NCI-H2081 treated with DMSO at 0.1 percent for 48 hours (cell line): ENCODE results near the gene NOD1.
"Not testable (repeated sequence)": the region's sequence is repeated elsewhere in the genome, so short reads cannot be mapped to it uniquely, and the experiment has no call there.

Source experiments
- DNase-seq: peaks from one replicate; lab custom pipeline; 2025; lab: John Stamatoyannopoulos, UW

The NOD1 gene

DNA sequence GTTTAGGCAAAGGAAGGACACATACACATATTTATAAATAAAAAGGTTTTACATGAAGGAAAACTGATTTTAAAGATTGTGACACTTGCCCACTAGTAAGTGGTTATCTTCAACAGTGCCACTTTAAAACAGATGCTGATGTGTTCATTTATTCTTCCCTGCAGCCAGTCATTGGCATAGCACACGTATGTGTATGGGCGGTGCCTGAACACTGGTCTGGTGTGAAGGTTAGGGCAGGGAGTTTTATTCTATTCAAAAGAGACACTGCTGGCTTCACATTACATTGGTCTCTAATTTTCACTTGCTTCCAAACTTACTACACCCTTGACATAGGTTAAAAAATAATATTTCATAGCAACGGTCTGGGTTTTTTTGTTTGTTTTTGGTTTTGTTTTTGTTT, 57.9 kb downstream of the NOD1 start:
- no peak for DNase-seq

DNA sequence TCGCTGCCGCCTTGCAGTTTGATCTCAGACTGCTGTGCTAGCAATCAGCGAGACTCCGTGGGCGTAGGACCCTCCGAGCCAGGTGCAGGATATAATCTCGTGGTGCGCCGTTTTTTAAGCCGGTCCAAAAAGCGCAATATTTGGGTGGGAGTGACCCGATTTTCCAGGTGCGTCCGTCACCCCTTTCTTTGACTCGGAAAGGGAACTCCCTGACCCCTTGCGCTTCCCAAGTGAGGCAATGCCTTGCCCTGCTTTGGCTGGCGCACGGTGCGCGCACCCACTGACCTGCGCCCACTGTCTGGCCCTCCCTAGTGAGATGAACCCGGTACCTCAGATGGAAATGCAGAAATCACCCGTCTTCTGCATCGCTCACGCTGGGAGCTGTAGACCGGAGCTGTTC, 58.5 kb downstream of the NOD1 start:
- DNase-seq = not testable (repeated sequence)

DNA sequence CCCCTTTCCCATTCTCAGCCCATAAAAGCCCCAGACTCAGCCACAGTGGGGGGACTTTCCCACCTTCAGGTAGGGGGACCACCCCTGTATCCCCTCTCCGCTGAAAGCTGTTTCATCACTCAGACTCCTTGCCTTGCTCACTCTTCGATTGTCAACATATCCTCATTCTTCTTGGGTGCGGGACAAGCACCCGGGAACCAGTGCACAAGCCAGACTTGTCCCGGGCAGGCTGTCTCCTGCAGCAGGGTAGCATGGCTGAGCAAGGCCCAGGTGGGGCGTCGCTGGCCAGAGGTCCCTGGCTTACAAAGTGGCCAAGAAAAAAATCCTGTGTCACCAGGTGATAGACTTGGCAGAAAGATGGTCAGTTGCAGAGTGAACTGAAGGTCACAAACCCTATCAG, 64.7 kb downstream of the NOD1 start:
- DNase-seq = no peak

DNA sequence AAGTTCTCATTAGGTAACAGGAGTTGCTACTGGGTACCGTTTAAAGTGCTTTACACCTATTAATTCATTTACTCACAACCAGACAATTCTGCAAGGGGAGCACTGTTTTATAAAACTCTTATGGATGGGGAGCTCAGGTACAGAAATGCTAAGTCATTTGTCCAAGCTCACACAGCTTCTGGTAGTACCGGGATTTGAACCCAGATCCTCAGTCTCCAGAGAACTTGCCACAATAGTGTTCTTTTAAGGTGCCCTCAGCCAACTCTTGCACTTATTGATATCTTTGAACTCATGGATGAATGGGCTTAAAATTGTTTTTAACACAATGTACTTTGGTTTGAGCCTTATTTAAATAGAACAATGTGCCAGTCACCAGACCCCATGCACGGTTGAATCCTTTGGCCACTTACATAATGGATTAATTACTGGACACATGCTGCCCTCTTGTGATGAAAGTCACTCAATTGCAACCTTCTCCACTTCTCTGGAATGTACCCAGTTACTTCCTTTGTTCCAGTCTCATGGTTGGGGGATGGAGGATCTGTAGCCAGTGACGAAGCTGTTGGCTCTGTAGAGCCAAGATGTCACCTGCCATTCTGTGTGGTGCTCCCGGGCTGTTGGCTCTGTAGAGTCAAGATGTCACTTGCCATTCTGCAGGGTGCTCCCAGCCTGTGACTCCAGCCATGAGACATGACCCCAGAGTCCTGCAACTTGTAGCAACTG, 65.6 kb downstream of the NOD1 start:
- DNase-seq = no peak

DNA sequence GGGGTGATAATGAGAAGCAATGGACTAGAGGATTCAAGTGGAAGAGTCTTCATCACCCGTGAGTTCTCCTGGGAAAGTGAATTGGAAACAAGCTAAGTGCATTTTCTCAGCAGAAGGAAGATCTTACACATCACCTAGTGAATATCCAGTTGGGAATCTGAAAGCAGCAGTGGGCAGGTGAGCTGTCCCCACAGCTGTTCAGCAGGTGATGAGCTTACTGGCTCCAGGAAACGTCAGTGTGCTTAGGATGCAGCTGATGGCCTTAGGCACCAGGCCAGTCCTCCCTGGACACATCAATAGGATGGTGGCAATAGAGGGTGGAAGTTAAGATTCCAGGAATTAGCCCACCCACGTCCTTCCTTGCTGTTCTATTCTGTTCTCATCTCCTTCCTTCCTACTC, 66.7 kb downstream of the NOD1 start:
- no peak for DNase-seq

DNA sequence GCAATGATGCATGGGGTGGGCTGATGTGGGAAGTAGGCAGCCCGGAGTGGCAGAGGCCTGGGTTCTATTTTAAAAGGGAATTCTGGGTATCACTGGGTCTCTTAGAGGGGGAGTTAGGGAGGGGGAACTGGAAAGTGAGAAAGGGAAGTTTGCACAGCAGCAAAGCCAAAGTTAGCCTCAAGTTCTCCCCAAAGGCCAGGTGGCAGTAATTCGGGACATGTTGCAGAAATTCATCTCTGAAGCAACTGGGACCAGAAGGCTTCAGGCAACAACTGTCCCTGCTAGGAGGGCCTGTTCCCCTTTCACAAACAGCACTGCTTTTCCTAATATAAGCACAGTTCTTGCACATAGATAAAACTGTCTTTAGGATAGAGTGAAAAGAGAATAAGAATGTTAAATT, 67.4 kb downstream of the NOD1 start:
- no peak for DNase-seq

DNA sequence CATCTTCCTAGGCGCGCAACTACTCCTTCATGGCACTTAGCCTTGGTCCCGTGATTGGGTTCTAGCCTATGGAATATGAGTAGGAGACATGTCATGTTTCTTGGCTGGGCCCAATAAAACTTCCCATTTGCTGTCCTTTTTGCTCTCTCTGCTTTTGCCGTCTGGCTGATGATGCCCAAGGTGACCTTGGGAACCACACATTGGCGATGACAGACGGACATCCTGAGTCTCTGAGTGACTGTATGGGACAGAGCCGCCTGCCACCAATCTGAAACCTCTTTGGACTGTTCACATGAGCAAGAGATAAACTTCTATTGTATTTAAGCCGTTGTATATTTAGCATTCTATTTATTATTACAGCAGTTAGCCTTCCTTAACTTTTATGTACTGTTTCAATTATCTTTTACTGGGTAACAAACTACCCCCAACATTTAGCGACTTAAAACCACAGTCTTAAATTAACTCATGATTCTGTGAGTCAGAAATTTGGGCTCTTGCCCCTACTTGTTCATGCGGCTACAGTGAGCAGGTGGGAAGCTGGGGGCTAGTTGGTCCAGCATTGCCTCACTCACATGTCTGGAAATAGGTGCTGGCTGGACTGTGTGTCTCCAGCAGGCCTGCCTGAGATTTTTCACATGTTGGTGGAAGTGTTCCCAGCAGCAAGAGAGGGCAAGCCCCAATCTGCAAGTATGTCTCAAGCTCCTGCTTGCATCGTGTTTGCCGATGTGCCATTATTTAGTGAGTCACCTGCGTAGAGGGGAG, 71.7 kb downstream of the NOD1 start:
- no peak for DNase-seq

DNA sequence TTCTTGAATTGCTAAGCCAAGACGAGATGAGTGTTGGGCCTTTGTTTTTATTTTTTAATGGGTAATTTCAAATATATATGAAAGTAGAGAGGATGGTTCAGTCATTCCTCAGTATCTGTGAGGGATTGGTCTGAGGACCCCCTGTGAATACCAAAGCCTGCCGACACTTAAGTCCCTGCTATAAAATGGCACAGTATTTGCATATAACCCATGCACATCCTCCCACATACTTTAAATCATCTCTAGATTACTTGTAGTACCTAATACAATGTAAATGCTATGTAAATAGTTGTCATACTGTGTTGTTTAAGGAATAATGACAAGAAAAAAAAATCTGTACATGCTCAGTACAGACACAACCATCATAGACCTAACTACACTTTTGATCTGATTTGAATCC, 73.4 kb downstream of the NOD1 start:
- no peak for DNase-seq

DNA sequence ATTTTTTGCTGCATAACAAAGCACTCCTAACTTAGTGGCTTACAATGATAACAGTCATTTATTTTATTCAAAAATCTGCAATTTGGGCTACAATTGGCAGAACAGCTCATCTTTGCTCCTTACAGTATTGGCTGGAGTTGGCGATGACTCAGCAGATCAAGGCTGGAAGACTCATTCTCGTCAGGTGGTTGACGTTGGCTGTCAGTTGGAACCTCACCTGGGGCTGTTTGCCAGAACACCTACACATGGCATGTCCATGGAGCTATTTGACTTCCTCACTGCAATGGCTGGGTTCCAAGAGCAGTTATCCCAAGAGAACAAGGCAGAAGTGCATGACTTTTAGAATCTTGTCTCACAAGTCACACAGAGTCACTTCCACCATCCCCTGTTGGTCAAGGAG, 75.1 kb downstream of the NOD1 start:
- no peak for DNase-seq

DNA sequence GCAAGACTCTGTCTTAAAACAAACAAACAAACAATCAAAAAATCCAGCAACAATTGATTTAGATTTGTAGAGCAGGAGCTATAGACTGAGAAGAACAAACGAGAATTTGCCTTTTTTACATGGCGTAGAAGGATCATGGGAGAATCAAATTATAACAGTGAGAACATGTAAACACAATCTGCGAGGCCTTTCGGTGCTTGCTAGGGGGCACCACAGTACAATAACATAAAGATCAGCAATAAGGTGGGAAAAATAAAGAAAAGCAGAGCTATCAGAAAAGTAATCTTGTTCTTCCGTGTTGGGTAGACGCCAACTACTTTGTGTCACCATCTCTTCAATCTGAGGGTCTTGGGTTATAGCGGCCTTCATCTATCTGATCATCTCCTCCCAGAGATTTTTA, 82.2 kb downstream of the NOD1 start:
- no peak for DNase-seq

DNA sequence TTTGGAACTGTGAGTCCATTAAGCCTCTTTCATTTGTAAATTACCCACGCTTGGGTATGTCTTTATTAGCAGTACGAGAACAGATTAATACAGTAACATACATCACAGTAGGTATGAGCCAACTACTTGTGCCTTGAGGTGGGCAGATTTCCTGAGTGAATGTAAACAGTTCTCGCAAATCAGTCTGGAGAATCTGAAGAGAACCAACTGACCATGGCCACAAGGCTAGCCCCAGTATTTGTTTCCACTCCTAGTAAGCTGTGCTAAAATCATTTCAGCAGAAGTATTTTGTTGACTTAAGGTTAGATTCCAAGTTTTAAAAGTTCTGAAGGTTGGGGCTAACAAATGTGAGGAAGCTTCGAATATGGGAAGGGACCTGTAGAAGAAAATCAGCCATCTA, 82.9 kb downstream of the NOD1 start:
- no peak for DNase-seq

DNA sequence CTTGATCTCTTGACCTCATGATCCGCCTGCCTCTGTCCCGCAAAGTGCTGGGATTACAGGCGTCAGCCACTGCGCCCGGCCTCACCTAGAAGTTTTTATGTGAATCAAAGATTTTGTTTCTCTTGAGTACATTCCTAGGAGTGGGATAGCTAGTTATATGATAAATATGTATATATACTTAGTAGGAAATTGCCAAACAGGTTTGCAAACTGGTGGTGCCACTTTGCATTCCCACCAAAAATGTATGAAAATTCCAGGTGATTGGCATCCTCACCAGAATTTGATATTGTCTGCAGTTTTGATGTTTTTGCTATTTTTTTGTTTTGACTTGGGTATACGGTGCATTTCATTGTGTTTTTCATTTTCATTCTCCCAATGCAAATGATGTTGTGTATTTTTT, 86.8 kb downstream of the NOD1 start:
- no peak for DNase-seq

DNA sequence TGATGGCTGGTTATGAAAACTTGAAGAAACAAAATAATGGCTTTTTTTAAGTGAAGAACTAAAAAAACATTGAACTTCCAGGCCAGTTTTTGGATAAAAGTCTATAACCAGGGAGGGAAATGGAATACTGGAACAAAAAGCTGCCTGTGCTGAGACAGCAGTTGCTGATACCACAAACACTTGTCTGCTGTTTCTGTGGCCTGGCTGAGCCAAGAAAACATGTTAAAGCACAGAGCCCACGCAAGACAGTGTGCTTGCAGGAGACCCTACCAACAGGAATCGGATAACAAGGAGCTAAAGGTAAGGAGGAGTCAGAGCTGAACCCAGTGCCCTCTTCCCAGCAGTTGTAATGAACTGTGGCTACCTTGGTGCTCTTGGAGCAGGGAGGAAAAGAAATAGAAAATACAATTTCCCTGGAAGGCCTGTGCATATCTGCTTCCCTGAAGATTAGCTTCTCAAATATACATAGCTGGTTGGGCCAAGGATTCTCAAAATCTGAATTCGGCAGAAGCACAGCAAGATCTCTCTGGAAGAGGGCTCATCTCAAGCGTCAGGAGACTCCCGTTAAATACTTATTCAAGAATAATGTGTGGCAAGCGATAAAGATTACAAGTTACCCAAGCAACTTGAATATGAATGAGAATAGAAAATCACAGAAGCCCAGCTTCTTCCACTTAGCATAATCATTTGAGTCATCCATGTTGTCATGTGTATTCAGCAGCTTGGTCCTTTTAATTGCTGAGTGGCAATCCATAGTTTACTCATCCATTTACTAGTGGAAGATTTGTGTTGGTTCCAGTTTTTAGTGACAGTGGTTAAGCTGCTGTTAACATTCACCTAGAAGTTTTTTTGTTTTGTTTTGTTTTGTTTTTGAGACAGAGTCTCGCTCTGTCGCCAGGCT, 87.6 kb downstream of the NOD1 start:
- no peak for DNase-seq

DNA sequence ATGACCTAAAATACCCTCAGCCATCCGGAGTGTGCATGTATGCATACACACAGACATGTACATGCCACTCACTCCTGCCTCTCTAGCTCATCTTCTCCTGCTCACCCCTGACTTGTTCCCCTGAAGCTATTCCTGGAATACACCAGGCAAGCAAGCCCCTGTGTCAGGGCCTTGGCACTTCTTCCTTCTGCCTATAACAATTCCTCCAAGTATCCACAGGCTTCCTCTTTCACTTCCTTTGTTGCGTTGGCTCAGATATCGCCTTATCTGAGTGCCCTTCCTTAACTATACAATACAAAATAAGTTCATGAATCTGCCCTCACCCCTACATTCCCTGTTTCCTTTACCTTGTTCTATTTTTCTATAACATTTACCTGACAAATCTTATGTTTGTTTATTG, 88.8 kb downstream of the NOD1 start:
- DNase-seq = no peak

DNA sequence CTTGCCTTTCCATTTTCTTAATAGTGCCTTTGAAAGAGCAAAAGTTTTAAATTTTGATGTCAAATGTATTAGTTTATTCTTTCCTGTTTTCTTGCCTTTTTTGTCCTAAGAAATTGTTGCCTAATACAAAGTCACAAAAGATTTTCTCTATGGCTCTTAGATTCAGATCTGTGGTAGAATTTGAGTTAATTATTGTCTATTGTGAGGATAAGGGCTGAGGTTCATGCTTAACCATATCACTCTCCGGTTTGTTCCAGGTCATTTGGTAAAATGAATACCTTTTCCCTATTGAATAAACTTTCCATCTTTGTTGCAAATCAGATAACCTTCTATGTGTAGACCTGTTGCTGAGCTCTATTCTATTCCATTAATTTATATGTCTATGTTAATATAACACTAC, 96.0 kb downstream of the NOD1 start:
- DNase-seq = no peak

DNA sequence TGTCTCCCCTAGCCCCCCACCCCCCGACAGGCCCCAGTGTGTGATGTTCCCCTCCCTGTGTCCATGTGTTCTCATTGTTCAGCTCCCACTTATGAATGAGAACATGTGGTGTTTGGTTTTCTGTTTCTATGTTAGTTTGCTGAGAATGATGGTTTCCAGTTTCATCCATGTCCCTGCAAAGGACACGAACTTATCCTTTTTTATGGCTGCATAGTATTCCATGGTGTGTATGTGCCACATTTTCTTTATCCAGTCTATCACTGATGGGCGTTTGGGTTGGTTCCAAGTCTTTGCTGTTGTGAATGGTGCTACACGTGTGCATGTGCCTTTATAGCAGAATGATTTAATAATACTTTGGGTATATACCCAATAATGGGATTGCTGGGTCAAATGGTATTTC, 97.8 kb downstream of the NOD1 start:
- DNase-seq = not testable (repeated sequence)

DNA sequence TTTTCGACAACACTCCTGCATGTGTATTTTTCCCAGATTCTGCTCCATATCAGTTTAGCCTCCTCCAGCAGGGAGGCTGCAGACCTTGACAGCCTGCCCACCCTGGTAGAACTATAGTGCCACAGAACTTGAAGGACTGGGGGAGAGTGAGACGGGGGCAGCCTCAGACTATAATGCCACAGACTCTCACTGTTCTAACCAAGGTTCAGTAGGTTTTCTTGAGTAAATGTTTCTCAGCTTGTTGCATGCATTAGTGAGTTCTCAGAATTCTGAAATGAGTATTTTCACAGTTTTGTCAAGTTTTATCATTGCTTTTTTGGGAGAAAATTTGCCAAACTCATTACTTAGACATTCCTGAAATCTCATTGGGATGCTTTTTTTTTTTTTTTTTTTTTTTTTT, 98.3 kb downstream of the NOD1 start:
- no peak for DNase-seq

DNA sequence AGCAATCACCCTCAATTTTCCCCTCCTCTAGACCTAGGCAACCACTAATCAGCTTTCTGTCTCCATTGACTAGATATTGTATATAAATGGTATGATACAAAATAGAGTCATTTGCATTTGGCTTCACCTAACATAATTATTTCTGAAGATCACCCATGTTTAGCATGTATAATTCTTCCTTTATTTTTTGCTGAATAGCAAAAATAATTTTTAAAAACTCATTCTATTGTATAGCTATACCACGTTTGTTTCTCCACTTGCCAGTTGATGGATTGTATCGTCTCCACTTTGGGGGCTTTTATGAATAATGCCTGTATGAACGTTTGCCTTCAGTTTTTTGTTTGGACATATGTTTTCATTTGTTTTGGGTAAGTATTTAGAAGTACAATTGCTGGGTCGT, 98.8 kb downstream of the NOD1 start:
- DNase-seq = no peak

DNA sequence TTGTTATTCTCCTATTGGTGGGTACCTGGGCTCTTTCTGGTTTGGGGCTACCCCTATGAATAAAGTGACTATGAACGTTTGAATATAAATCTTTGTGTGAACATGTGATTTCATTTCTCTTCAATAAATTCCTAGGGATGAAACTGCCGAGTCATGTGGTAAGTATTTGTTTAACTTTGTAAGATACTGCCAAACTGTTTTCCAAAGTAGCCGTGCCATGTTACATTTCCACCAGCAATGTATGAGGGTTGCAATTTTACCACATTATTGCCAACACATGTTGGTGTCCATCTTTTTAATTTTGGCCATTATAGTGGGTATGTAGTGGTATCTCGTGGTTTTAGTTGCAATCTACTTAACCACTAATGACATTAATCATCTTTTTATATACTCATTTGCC, 99.5 kb downstream of the NOD1 start:
- no peak for DNase-seq

DNA sequence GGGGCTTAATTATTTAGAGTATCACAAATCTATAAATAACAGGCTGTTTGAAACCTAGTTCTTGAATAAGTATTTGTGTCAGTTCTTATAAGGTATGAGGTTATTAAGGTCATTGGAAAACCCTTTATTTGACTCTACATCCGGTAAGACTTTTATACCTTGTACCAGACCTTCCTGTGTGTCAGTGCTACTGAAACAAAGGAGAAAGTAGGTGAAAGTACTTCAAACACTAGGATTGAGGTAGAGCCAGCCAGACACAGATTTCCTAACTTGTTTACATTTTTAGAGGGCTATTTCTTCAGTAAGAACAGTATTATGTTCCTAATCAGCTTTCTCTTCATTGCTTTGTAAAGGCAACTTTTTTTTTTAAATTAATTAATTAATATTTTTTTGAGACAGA, 100.3 kb downstream of the NOD1 start:
- DNase-seq = no peak
